Neural progenitor cell (in vitro differentiated cells): ENCODE measurements around the gene GCNT2.

Experiments
- CTCF ChIP-seq: fragments of 200-600 bp; sonication (generic); IDR thresholded peaks from 2 replicates; pipeline ENCODE4 v1.5.1; 2017; ENCODE audit warnings: antibody characterized with exemption, mild to moderate bottlenecking
- EZH2 ChIP-seq: fragments of 200-600 bp; sonication (generic); IDR thresholded peaks from 2 replicates; pipeline ENCODE4 v1.6.1; 2017; ENCODE audit warnings: antibody characterized with exemption, mild to moderate bottlenecking, moderate library complexity

DNA sequence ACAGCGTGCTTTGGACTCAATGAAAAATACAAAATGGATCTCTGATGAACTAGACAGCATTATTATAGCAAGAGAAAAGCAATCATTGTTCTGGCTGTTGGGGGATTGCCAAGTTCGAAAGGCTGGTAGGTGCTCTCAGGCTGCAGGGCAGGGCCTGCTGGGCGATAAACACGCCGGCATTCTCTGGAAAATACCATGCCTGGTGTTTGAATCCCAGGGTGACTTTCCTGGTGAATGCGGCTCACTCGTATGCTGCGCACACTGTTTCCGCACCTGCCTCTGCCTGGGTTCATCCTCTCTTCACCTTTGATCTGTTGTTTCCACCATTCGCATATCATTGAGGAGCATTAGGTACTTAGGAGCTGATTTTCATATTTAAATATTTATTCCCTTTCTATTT lies 37.4 kb downstream of the GCNT2 start:
- no peak for TF ChIP-seq CTCF
- TF ChIP-seq EZH2, result no peak
